Measurements from ENCODE around the gene KLHL35. TPM values are rescaled to one million over a fixed set of nuclear protein-coding genes. Genes with fewer than 3 reads are reported as not detected.

The KLHL35 gene
- polyA plus RNA-seq, 3 donors: 0.56 to 2.3 (median 0.65) TPM

- 53 to 57% (median 56%) methylated on average over 16 of the region's 16 CpGs for WGBS, 3 donors
Observed at GRCh38 chr11:75431533-75432525, 1.2 kb downstream of the KLHL35 start.

DNA sequence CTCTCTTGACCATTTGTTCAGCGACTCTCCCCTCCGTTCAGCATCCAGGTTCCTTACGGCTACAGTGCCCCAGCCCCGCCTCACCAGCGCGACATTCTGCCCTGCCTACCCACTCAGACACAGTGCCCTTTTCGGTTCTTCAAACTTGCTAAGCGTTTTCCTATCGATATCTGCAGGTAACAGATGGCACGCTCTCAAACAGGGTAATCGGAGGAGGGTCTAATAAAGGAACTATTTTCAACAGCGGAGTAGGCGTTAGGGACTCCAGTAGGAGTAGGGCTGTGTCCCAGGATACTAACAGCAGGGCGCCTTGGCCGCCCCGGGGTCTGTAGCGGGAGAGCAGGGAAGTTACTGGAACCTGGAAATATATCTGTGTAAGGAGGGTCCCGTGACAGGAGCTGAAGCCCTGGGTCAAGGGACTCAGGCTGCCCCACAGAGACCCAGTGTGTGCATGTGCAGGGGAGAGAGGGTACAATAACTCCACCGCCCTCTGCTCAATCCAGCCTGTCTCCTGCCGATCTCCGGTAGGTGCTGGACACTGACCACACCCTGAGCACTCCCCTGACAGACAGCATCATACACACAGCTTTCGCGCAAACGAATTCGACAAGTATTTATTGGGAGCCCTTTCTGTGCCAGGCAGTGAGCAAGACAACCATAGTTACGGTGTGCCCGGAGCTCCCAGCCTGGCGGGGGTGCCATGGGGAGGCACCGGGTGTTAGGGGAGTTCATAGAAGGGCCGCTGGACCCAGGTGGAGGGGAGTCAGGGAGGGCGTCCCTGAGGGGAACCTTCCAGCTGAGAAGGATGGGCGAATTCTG is 2.1 kb downstream of the KLHL35 start:
- no peak overlapping the region for H3K27ac ChIP-seq (ENCODE audit: low read depth, low read length)
- 20 to 32% (median 31%) methylated on average over 32 of the region's 32 CpGs for WGBS, 3 donors

More at GRCh38 chr11:75431533-75432525, 1.2 kb downstream of the KLHL35 start:
- H3K27ac ChIP-seq (ENCODE audit: low read depth, low read length): no peak overlapping the region

DNA sequence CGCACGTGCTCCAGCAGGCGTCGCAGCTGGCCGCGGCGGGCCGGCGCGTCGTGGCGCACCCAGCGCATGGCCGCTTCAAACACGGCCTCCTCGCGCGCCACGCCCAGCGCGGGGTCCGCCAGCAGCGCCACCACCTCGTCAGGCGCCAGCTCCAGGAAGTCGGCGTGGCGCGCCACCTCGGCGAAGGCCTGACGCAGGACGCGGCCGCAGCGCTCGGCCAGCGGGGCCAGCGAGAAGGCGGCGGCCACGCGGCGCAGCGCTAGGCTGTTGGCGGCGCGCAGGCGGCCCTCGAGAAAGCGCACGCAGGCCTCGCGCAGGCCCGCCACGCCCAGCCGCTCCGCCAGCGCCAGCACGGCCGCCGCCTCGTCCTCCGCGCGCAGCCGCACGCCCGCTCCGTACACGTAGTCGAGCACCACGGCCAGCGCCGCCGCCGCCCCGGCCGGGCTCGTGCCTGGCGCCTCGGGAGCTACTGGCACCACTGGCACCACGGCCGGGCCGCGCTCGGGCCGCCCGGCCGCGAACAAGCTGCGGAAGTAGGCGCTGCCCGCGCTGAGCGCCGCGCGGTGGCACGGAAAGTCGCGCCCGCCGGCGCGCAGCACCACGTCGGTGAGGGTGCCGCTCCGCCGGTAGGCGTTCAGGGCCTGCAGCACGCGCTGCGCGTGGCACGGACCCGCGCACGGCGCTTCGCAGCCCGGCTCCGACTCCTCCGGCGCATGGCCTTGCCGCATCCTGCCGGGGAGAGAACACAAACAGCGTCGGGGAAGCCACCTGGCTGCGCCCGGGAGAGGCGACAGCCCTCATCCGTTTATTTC is 2.9 kb downstream of the KLHL35 start:
- no peak overlapping the region for H3K27ac ChIP-seq (ENCODE audit: low read depth, low read length)
- WGBS, 3 donors: 1 to 5% (median 1%) methylated on average over 81 to 134 of the region's 134 CpGs

- H3K27ac ChIP-seq (ENCODE audit: low read depth, low read length): no peak overlapping the region
- WGBS, 3 donors: 23 to 34% (median 30%) methylated on average over 19 to 25 of the region's 25 CpGs
Observed at GRCh38 chr11:75429641-75429901, 3.4 kb downstream of the KLHL35 start.

GRCh38 chr11:75428989-75429640 is 3.9 kb downstream of the KLHL35 start:
- no peak overlapping the region for H3K27ac ChIP-seq (ENCODE audit: low read depth, low read length)
- 74 to 87% (median 77%) methylated on average over 16 of the region's 16 CpGs for WGBS, 3 donors

- H3K27ac ChIP-seq (ENCODE audit: low read depth, low read length): no peak overlapping the region
- 32 to 62% (median 39%) methylated on average over 31 to 32 of the region's 32 CpGs for WGBS, 3 donors
Observed at GRCh38 chr11:75428281-75428724, 4.7 kb downstream of the KLHL35 start.

- H3K27ac ChIP-seq (ENCODE audit: low read depth, low read length): no peak overlapping the region
Observed at GRCh38 chr11:75427181-75427580, 5.8 kb downstream of the KLHL35 start.

DNA sequence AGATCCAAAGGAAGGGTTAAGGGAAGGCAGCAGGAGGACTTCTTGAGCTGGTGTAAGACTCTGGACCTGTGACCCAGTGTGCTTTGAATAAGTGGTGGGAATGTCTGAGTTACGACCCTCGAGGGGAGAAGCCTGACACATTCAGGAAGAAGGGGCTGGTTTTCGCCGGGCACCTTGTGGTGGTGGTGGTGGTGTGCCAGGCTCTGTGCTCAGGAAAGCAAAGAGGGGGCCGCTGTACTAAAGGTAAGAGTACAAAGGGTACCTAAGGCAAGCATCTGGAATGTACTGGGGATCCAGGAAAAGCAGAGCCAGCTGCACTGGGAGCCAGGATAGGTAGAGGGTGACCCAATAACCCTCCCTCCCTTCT is 6.3 kb downstream of the KLHL35 start:
- H3K27ac ChIP-seq (ENCODE audit: low read depth, low read length): no peak overlapping the region
- 83 to 92% (median 91%) methylated on average over 5 of the region's 5 CpGs for WGBS, 3 donors

- no peak overlapping the region for H3K27ac ChIP-seq (ENCODE audit: low read depth, low read length)
- WGBS, 3 donors: 83 to 91% (median 84%) methylated on average over 20 to 29 of the region's 29 CpGs
Observed at GRCh38 chr11:75425422-75425821, 7.6 kb downstream of the KLHL35 start.

DNA sequence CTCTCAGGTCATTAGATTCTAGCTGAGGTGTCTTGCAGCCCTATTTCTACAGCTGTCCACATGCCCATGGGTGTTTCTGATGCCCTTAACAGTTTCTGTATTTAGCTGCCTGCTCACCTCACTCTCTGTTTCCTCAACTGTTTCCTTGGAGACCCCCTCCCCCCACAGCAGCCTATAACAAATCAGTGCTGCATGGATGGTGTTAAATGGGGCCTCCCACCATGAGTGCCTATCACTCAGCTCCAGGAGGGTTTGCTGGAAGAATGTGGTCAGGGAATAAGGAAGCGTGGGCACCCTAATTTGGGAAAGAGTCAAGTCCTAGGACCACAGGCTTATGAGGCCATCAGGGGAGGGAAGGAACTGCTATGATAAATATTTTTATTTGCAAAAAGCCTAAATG is 8.6 kb downstream of the KLHL35 start:
- H3K27ac ChIP-seq (ENCODE audit: low read depth, low read length): no peak overlapping the region
- WGBS, 3 donors: 92 to 100% (median 94%) methylated on average over 1 of the region's 1 CpG

DNA sequence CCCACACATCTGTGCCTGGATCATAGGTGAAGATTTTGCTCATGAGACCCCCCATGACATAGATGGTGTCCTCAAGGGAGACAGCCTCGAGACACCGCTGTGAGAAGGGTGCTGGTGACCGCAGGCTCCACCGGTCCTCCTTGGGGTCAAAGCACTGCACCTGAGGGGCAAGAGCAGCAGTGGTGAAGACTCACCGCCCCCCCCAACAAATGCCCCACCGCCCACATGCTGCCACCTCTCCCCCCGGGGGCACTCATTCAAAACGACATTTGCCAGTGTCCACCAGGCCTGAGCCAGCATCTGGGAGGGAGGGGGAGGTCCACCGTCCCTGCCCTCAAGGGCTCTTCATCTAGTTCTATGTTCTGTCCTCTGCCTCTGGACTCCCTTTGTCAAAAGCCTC is 9.3 kb downstream of the KLHL35 start:
- WGBS, 3 donors: 84 to 89% (median 87%) methylated on average over 9 of the region's 9 CpGs
- no peak overlapping the region for H3K27ac ChIP-seq (ENCODE audit: low read depth, low read length)

DNA sequence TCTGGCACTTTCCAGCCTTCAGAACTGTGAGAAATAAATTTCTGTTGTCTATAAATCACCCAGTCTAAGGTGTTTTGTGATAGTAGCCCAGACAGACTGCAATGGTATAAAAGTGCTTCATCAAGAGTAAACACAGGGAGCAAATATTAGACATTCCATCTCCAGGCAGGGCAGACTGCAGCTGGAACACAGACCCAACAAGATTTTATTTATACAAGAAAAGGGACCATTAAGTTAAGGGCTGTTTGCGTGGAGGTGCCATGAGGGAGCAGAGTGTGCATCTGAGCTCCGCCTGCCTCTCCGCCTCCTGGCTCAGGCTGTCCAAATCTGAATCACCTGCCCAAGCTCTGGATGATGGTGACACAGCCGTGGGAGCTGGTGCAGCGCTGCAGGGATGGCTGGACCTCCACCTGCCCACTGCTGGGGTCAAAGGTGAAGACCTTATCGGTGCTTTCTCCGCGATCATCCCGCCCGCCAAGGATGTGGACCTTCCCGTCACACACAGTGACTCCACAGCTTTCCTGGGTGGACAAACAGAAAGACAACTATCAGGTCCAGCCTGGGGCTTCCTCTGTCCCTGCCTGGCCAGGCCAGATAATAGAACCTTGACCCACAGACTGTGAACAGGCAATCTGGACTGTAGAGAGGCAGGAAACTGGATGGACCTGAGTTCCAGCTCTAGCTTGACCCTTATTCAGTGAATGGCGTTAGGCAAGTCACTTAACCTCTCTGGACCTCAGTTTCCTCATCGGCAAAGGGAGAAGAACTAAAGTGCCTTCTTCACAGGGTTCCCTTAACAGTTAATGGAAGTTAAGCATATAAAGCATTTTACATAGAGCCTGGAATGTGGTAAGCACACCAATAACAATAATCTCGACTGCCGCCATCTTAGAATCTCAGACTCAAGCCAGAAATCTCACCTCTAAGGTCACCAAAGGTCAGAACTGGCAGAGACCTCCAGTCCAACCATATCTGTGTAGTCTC is 10.5 kb downstream of the KLHL35 start:
- no peak overlapping the region for H3K27ac ChIP-seq (ENCODE audit: low read depth, low read length)
- WGBS, 3 donors: 50 to 92% (median 90%) methylated on average over 15 of the region's 15 CpGs

DNA sequence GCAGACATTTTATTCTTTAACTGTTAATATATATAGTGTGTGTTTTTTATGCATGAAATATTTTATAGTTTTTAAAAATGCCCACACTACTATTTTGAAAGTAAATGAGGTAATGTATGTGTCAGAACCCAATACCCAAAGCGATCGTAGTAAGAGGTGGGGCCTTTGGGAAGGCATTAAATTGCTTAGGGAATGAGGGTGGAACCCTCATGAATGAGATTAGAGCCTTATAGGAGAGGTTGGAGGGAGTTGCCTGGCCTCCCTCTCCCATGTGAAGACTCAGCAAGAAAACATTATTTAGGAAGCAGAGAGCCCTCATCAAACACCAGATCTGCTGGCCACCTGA is 11.1 kb downstream of the KLHL35 start:
- H3K27ac ChIP-seq (ENCODE audit: low read depth, low read length): no peak overlapping the region

GRCh38 chr11:75421035-75421602 is 11.9 kb downstream of the KLHL35 start:
- WGBS, 3 donors: 76 to 82% (median 78%) methylated on average over 11 of the region's 11 CpGs
- no peak overlapping the region for H3K27ac ChIP-seq (ENCODE audit: low read depth, low read length)

More for the DNA sequence above, 11.1 kb downstream of the KLHL35 start:
- 32 to 74% (median 70%) methylated on average over 2 of the region's 2 CpGs for WGBS, 3 donors

DNA sequence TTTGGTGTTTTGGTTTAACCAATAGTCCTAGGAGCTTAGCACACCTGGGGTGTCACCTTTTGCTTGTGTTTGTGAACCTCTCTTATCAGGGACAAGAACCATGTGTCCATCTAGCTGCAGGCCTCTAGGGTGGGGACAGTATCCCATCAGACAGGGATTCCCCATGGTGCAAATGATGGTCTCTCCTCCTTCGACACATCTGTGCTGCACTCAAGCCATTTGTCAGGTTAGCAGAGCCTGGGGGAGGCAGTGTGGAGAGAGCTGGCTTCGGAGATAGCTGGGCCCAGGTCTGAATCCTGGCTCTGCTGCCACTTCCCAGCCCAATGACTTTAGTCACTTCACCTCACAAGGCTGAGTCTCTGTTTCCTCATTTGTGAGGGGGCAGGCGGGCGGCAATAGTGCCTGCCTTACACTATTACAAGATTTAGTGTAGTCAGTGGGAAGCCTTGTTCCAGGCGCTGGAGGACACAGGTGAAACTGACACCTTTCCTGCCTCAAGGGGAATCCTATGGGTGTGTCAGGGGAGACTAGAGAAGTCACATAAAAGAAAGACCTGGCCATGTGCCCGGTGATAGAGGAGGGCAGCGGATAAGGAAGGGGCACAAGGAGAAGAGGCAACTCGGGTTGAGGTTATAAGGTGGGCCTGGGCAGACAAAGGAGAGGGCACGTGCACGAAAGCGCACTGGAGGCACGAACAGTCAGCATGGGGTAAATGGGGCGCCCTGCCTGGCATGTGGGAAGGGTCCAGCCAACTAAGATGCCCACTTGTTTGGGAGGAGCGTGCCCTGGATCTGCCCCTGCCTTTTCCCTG is 12.6 kb downstream of the KLHL35 start:
- no peak overlapping the region for H3K27ac ChIP-seq (ENCODE audit: low read depth, low read length)
- WGBS, 3 donors: 88 to 95% (median 89%) methylated on average over 14 of the region's 14 CpGs

DNA sequence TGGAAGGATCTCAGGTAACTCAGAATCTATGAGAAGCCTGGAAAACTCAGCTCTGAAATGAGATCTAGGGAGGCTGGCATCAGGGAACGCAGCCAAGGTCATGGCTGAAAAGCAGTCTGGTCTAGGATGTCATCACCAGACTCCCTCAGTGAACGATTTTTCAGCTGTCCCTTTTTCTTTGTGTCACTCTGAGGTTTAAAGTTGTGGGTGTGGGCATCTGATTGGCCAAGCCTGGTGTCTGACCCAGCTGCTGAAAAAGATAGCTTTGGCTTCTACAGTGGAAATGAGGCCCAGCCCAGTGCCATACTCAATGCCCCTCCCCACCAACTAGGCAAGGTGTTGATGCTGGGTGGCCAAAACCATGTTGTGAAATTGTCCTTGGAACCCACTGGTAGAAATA is 19.1 kb downstream of the KLHL35 start:
- WGBS, 3 donors: 53 to 83% (median 82%) methylated on average over 2 of the region's 2 CpGs
- no peak overlapping the region for H3K27ac ChIP-seq (ENCODE audit: low read depth, low read length)
